Measurements from ENCODE around the gene NHLH2.

The NHLH2 gene

GRCh38 chr1:115837740-115838421 lies 3.0 kb downstream of the NHLH2 start:
- no peak for DNase-seq

- peak; percentile 49 for DNase-seq
Observed at GRCh38 chr1:115837341-115837739, 3.6 kb downstream of the NHLH2 start.

- DNase-seq, result no peak
Observed at GRCh38 chr1:115833856-115834255, 7.1 kb downstream of the NHLH2 start.

GRCh38 chr1:115832651-115833050 lies 8.3 kb downstream of the NHLH2 start:
- peak; percentile 50 for DNase-seq

- DNase-seq, result no peak
Observed at GRCh38 chr1:115830963-115831362, 10.0 kb downstream of the NHLH2 start.

GRCh38 chr1:115829947-115830346 lies 11.0 kb downstream of the NHLH2 start:
- DNase-seq, result no peak

- peak; percentile 94 for DNase-seq
Observed at GRCh38 chr1:115829023-115829674, 11.8 kb downstream of the NHLH2 start.

- DNase-seq, result no peak
Observed at GRCh38 chr1:115828101-115829022, 12.6 kb downstream of the NHLH2 start.

GRCh38 chr1:115827452-115828044 lies 13.4 kb downstream of the NHLH2 start:
- DNase-seq, result no peak

GRCh38 chr1:115826628-115827027 lies 14.3 kb downstream of the NHLH2 start:
- DNase-seq, result no peak

- no peak for DNase-seq
Observed at GRCh38 chr1:115822117-115822516, 18.8 kb downstream of the NHLH2 start.

GRCh38 chr1:115815694-115816093 lies 25.2 kb downstream of the NHLH2 start:
- no peak for DNase-seq

- no peak for DNase-seq
Observed at GRCh38 chr1:115814685-115815398, 26.1 kb downstream of the NHLH2 start.

GRCh38 chr1:115813727-115814126 lies 27.2 kb downstream of the NHLH2 start:
- DNase-seq, result no peak

GRCh38 chr1:115811140-115811828 lies 29.6 kb downstream of the NHLH2 start:
- no peak for DNase-seq

- DNase-seq, result no peak
Observed at GRCh38 chr1:115810609-115811008, 30.3 kb downstream of the NHLH2 start.

GRCh38 chr1:115809847-115810246 lies 31.1 kb downstream of the NHLH2 start:
- DNase-seq, result no peak

GRCh38 chr1:115809076-115809475 lies 31.9 kb downstream of the NHLH2 start:
- DNase-seq, result no peak

GRCh38 chr1:115807723-115808122 lies 33.2 kb downstream of the NHLH2 start:
- peak; percentile 80 for DNase-seq

GRCh38 chr1:115805597-115805996 lies 35.3 kb downstream of the NHLH2 start:
- no peak for DNase-seq

- no peak for DNase-seq
Observed at GRCh38 chr1:115802416-115802815, 38.5 kb downstream of the NHLH2 start.

GRCh38 chr1:115797486-115797885 lies 43.4 kb downstream of the NHLH2 start:
- DNase-seq, result no peak
